DOHH2 (cell line): Measurements from ENCODE around the gene SIMC1.

Experiments
- H3F3A ChIP-seq: fragments of 200-600 bp; sonication (generic), shearing (Covaris generic); 2 replicates; pipeline ENCODE4 v1.6.0; 2016; ENCODE audit warnings: antibody characterized with exemption, mild to moderate bottlenecking; ENCODE audit not compliant: control insufficient read depth, insufficient read depth
- H3K27ac ChIP-seq: fragments of 200-600 bp; sonication (generic); 2 replicates; pipeline ENCODE4 v1.5.1; 2014; ENCODE audit warnings: low read depth, mild to moderate bottlenecking, low read length, moderate library complexity
- H3K27me3 ChIP-seq: fragments of 200-600 bp; sonication (generic); 2 replicates; pipeline ENCODE4 v1.6.1; 2014; ENCODE audit warnings: mild to moderate bottlenecking, low read length, mixed read lengths; ENCODE audit not compliant: control insufficient read depth
- H3K36me3 ChIP-seq: fragments of 200-600 bp; sonication (generic); 2 replicates; pipeline ENCODE4 v1.6.1; 2014; ENCODE audit warnings: mild to moderate bottlenecking, low read length, moderate library complexity, mixed read lengths; ENCODE audit not compliant: control insufficient read depth
- H3K4me1 ChIP-seq: fragments of 200-600 bp; sonication (generic); 2 replicates; pipeline ENCODE4 v1.6.1; 2014; ENCODE audit warnings: mild to moderate bottlenecking, low read length, mixed read lengths; ENCODE audit not compliant: control insufficient read depth
- H3K4me2 ChIP-seq: fragments of 200-600 bp; sonication (generic); 2 replicates; pipeline ENCODE4 v1.6.0; 2014; ENCODE audit warnings: mild to moderate bottlenecking, low read length, moderate library complexity
- H3K4me3 ChIP-seq: fragments of 200-600 bp; sonication (generic); 2 replicates; pipeline ENCODE4 v1.5.1; 2014; ENCODE audit warnings: mild to moderate bottlenecking, low read length, mixed read lengths
- H3K79me2 ChIP-seq: fragments of 200-600 bp; sonication (generic); 2 replicates; pipeline ENCODE4 v1.6.1; 2014; ENCODE audit warnings: mild to moderate bottlenecking, low read length, mixed read lengths; ENCODE audit not compliant: control insufficient read depth
- H3K9me2 ChIP-seq: fragments of 200-600 bp; sonication (generic); replicated peaks from 2 replicates; pipeline ENCODE4 v1.6.1; 2014; ENCODE audit warnings: mild to moderate bottlenecking, low read length, mixed read lengths; ENCODE audit not compliant: control insufficient read depth
- H3K9me3 ChIP-seq: fragments of 200-600 bp; sonication (generic); 2 replicates; pipeline ENCODE4 v1.6.1; 2014; ENCODE audit warnings: antibody characterized with exemption, low read length, mixed read lengths; ENCODE audit not compliant: control insufficient read depth, insufficient read depth
- H4K20me1 ChIP-seq: fragments of 200-600 bp; sonication (generic); 2 replicates; pipeline ENCODE4 v1.6.0; 2014; ENCODE audit warnings: low read depth, mild to moderate bottlenecking, antibody characterized with exemption, low read length, moderate library complexity; ENCODE audit not compliant: control insufficient read depth, insufficient read depth
- CTCF ChIP-seq: fragments of 200-600 bp; sonication (generic); IDR thresholded peaks from one replicate; pipeline ENCODE4 v1.5.1; 2014; ENCODE audit warnings: antibody characterized with exemption, mild to moderate bottlenecking, low read depth, low read length; ENCODE audit not compliant: poor library complexity, severe bottlenecking
- EZH2phosphoT487 ChIP-seq: fragments of 200-600 bp; sonication (generic); IDR thresholded peaks from 2 replicates; pipeline ENCODE4 v1.6.1; 2017; ENCODE audit warnings: borderline replicate concordance, mild to moderate bottlenecking, antibody characterized with exemption, low read length, moderate library complexity, mixed read lengths

Gene SIMC1

GRCh38 chr5:176381423-176381822 lies 143.2 kb downstream of the SIMC1 start:
- peaks cover 10% of the 10 kb centered on the region; the same call in 1 of the 2 replicates for H4K20me1 ChIP-seq

GRCh38 chr5:176381979-176382378 lies 143.8 kb downstream of the SIMC1 start:
- no peaks in the 10 kb centered on the region for H3K27me3 ChIP-seq
- no peak overlapping the region for H3K4me2 ChIP-seq
- no peaks in the 10 kb centered on the region for H3K9me3 ChIP-seq
- peaks cover 26% of the 10 kb centered on the region for H3K79me2 ChIP-seq
- no peaks in the 10 kb centered on the region for H3K9me2 ChIP-seq
- H4K20me1 ChIP-seq: peaks cover 11% of the 10 kb centered on the region; the same call in 1 of the 2 replicates
- H3K4me3 ChIP-seq: no peak overlapping the region
- H3K4me1 ChIP-seq: peaks cover 9% of the 10 kb centered on the region
- TF ChIP-seq CTCF: no peak
- TF ChIP-seq EZH2phosphoT487: no peak
- H3K36me3 ChIP-seq: peaks cover 79% of the 10 kb centered on the region
- peaks cover 18% of the 10 kb centered on the region; the same call in 1 of the 2 replicates for H3F3A ChIP-seq
- no peak overlapping the region for H3K27ac ChIP-seq

More at GRCh38 chr5:176381423-176381822, 143.2 kb downstream of the SIMC1 start:
- TF ChIP-seq EZH2phosphoT487: no peak
- no peak for TF ChIP-seq CTCF
- Histone ChIP-seq H3K36me3 (peaks cover 73% of the 10 kb centered on the region), H3K4me2 (no peak overlapping the region), H3K9me3 (no peaks in the 10 kb centered on the region), H3K4me1 (peaks cover 3% of the 10 kb centered on the region), H3K79me2 (peaks cover 20% of the 10 kb centered on the region), H3F3A (peaks cover 18% of the 10 kb centered on the region; the same call in 1 of the 2 replicates), H3K4me3 (no peak overlapping the region), H3K27ac (no peak overlapping the region), H3K9me2 (no peaks in the 10 kb centered on the region), H3K27me3 (no peaks in the 10 kb centered on the region)

GRCh38 chr5:176382721-176383120 lies 144.5 kb downstream of the SIMC1 start:
- Histone ChIP-seq H3F3A (peaks cover 18% of the 10 kb centered on the region; the same call in 1 of the 2 replicates), H3K36me3 (peaks cover 86% of the 10 kb centered on the region)
- TF ChIP-seq CTCF (no peak), EZH2phosphoT487 (no peak)

More at GRCh38 chr5:176382721-176383120, 144.5 kb downstream of the SIMC1 start:
- Histone ChIP-seq H3K4me3 (no peak overlapping the region), H3K79me2 (peaks cover 33% of the 10 kb centered on the region), H3K9me2 (no peaks in the 10 kb centered on the region), H4K20me1 (peaks cover 18% of the 10 kb centered on the region; the same call in 1 of the 2 replicates), H3K4me1 (peaks cover 13% of the 10 kb centered on the region), H3K4me2 (no peak overlapping the region), H3K27ac (no peak overlapping the region), H3K27me3 (no peaks in the 10 kb centered on the region), H3K9me3 (no peaks in the 10 kb centered on the region)
